B cell (primary cell): ENCODE data around the gene DPM2. TPM values are rescaled to one million over a fixed set of nuclear protein-coding genes. Genes with fewer than 3 reads are reported as not detected.
A peak's percentile ranks its signal among the peaks of the same experiment; 100 is the strongest.

Experiments used
- ATAC-seq: fragments of 200-7000 bp; cut with Tn5 transposase; one replicate; pipeline ENCODE4 v1.10.0; 2021; ENCODE audit warnings: low read depth, mild to moderate bottlenecking, moderate number of reproducible peaks, moderate library complexity
- CTCF ChIA-PET: fragments of 350-600 bp; sonication (Branson Sonifier 250); formaldehyde crosslinking; loops from one replicate; lab custom pipeline; 2021; ENCODE audit warnings: antibody characterized with exemption, inconsistent platforms; lab: Charles Lee
- POLR2A ChIA-PET: fragments of 350-600 bp; sonication (Branson Sonifier 250); formaldehyde crosslinking; loops from one replicate; lab custom pipeline; 2021; ENCODE audit warnings: antibody characterized with exemption; lab: Charles Lee
- DNase-seq: peaks from one replicate; pipeline ENCODE4 v3.0.0; 2013
- H2AFZ ChIP-seq: 2 replicates; pipeline ENCODE4 v1.6.1; 2012; ENCODE audit warnings: mild to moderate bottlenecking, low read depth, low read length; ENCODE audit not compliant: insufficient read depth, poor library complexity, severe bottlenecking
- H3K27ac ChIP-seq, 2 donors: 1 replicate in 1 of 2; 2 replicates in 1 of 2; pipeline ENCODE4 v1.5.1; 2012 to 2013; ENCODE audit warnings: low read length in 2 of 2, mild to moderate bottlenecking in 2 of 2, moderate library complexity in 1 of 2
- H3K27me3 ChIP-seq, 4 experiments: fragments of 200-600 bp in 1 of 4; sonication (generic) in 1 of 4; replicated peaks in 1 of 4; 1 replicate in 2 of 4; 2 replicates in 2 of 4; pipeline versions ENCODE4 v1.6.1 to v1.7.0; 2013 to 2016; ENCODE audit warnings: low read length in 3 of 4, mild to moderate bottlenecking in 2 of 4, mixed read lengths in 1 of 4, moderate library complexity in 1 of 4; ENCODE audit not compliant: insufficient read depth in 4 of 4, control insufficient read depth in 3 of 4; ENCODE audit errors: control extremely low read depth in 1 of 4
- H3K36me3 ChIP-seq, 2 experiments: replicated peaks in 1 of 2; 1 replicate in 1 of 2; 2 replicates in 1 of 2; pipeline versions ENCODE4 v1.6.1 to v1.7.1; 2013; ENCODE audit warnings: low read length in 1 of 2; ENCODE audit not compliant: insufficient read depth in 2 of 2, control insufficient read depth in 1 of 2; ENCODE audit errors: control extremely low read depth in 1 of 2, extremely low read depth in 1 of 2
- H3K4me1 ChIP-seq, 2 donors: fragments of 200-600 bp in 1 of 2; sonication (generic) in 1 of 2; 1 replicate in 1 of 2; 2 replicates in 1 of 2; pipeline versions ENCODE4 v1.5.1 to v1.6.1; 2013 to 2017; ENCODE audit warnings: low read length in 2 of 2; ENCODE audit not compliant: control insufficient read depth in 2 of 2, insufficient read depth in 2 of 2
- H3K4me2 ChIP-seq: replicated peaks from 2 replicates; pipeline ENCODE3; 2012; ENCODE audit warnings: mild to moderate bottlenecking, low read depth, low read length; ENCODE audit not compliant: poor library complexity, severe bottlenecking
- H3K4me3 ChIP-seq, 5 experiments: fragments of 200-600 bp in 1 of 5; sonication (generic) in 1 of 5; 1 replicate in 3 of 5; 2 replicates in 2 of 5; pipeline versions ENCODE4 v1.5.1 to v1.7.0; 2011 to 2016; ENCODE audit warnings: low read length in 4 of 5, mild to moderate bottlenecking in 4 of 5, low read depth in 2 of 5, control low read depth in 1 of 5, moderate library complexity in 1 of 5; ENCODE audit not compliant: insufficient read depth in 1 of 5; ENCODE audit errors: control extremely low read depth in 1 of 5, extremely low read depth in 1 of 5
- H3K79me2 ChIP-seq: fragments of 200-600 bp; sonication (generic); one replicate; pipeline ENCODE4 v1.6.0; 2016; ENCODE audit warnings: low read length; ENCODE audit not compliant: control insufficient read depth, insufficient read depth
- H3K9ac ChIP-seq: fragments of 200-600 bp; sonication (generic); 2 replicates; pipeline ENCODE4 v1.6.1; 2017; ENCODE audit warnings: mild to moderate bottlenecking, low read length, moderate library complexity
- H3K9me3 ChIP-seq, 3 donors: one replicate each; pipeline versions ENCODE4 v1.6.1 to v1.7.1; 2013; ENCODE audit warnings: low read length in 2 of 3; ENCODE audit not compliant: control insufficient read depth in 2 of 3, insufficient read depth in 1 of 3; ENCODE audit errors: control extremely low read depth in 1 of 3
- H4K20me1 ChIP-seq: 2 replicates; pipeline ENCODE4 v1.6.0; 2012; ENCODE audit warnings: mild to moderate bottlenecking, low read length; ENCODE audit not compliant: insufficient read depth, control insufficient read depth, poor library complexity, severe bottlenecking
- H3K27ac Mint-ChIP-seq: one replicate; pipeline ENCODE4 v1.8.0; 2021; ENCODE audit warnings: mixed read lengths
- H3K27me3 Mint-ChIP-seq: one replicate; pipeline ENCODE4 v1.8.0; 2021; ENCODE audit warnings: mixed read lengths
- H3K4me1 Mint-ChIP-seq: one replicate; pipeline ENCODE4 v1.8.0; 2021; ENCODE audit warnings: mixed read lengths
- H3K4me3 Mint-ChIP-seq: one replicate; pipeline ENCODE4 v1.8.0; 2021; ENCODE audit warnings: mixed read lengths
- H3K9me3 Mint-ChIP-seq: one replicate; pipeline ENCODE4 v1.8.0; 2022; ENCODE audit warnings: mixed read lengths; ENCODE audit not compliant: insufficient read depth
- CTCF ChIP-seq: fragments of 200-600 bp; IDR thresholded peaks from one replicate; pipeline ENCODE4 v1.8.0; 2022; ENCODE audit warnings: antibody characterized with exemption, mild to moderate bottlenecking
- EZH2 ChIP-seq: IDR thresholded peaks from 2 replicates; pipeline ENCODE4 v1.6.1; 2012; ENCODE audit warnings: borderline replicate concordance, low read depth, mild to moderate bottlenecking, moderate library complexity, low read length; ENCODE audit not compliant: insufficient read depth, poor library complexity, severe bottlenecking
- WGBS: methylation state at CpG from one replicate; pipeline ENCODE4 v1.1.5; 2013; ENCODE audit warnings: missing lambda C conversion rate; ENCODE audit not compliant: insufficient coverage; 5-methylcytosine and 5-hydroxymethylcytosine counted together
- intact Hi-C: fragments of 100-400 bp; cut with micrococcal nuclease; formaldehyde crosslinking; loops from one replicate; pipeline ENCODE4 v1.10.0; 2022
- polyA plus RNA-seq: library from polyadenylated mRNA; depleted of rRNA; stranded (reverse); fragments of >200 nt; gene quantifications from 2 replicates; pipeline ENCODE4 v1.2.3, GENCODE V29; 2012
- total RNA-seq, 2 donors: library from RNA; stranded (reverse); fragments of 120-200 nt in 1 of 2; gene quantifications; 1 replicate in 1 of 2; 2 replicates in 1 of 2; pipeline versions ENCODE4 v1.2.3 to v1.2.4, GENCODE V29; 2013 to 2022

Gene DPM2
- total and polyA plus RNA-seq, 2 donors (not counting 1 experiment from before 2014, with no cell fraction given): 34.1 to 42.9 TPM

- Mint-ChIP-seq H3K4me1 (peaks cover 74% of the 10 kb centered on the region), H3K27me3 (no peaks in the 10 kb centered on the region), H3K9me3 (no peaks in the 10 kb centered on the region), H3K4me3 (no peak overlapping the region), H3K27ac (no peak overlapping the region)
- H3K27ac ChIP-seq: no peak overlapping the region
- POLR2A ChIA-PET: interaction anchor here (0.7 to 1.3 kb wide), 2 partner anchors 12 to 76 kb away, joined by 3 read pairs; no protein-coding TSS in a partner anchor
- H3K36me3 ChIP-seq: peaks cover 0 to 20% of the 10 kb centered on the region in 2 experiments
- CTCF ChIA-PET: interaction anchor here (1.0 to 12.8 kb wide), 4 partner anchors 15 to 159 kb away, joined by 4 to 251 read pairs (median 134); partner anchors contain the start of gene EEIG1
- H3K4me3 ChIP-seq: no peak overlapping the region
- H3K9ac ChIP-seq: no peak overlapping the region
- H3K4me1 ChIP-seq: peaks cover 22 to 53% of the 10 kb centered on the region in 2 donors
- H3K27me3 ChIP-seq: no peaks in the 10 kb centered on the region
- DNase-seq (no peak), ATAC-seq (no peak)
- H3K9me3 ChIP-seq: no peaks in the 10 kb centered on the region
- TF ChIP-seq EZH2 (no peak), CTCF (no peak)
- no peak overlapping the region for H3K4me2 ChIP-seq
- no CpG with 5 or more reads among the region's 1 CpG for WGBS
- intact Hi-C loops: loop anchor here (5.0 kb wide), 2 partner anchors 39 to 159 kb away; no protein-coding TSS in a partner anchor
- H2AFZ ChIP-seq: no peak overlapping the region
- H4K20me1 ChIP-seq: peaks cover 86% of the 10 kb centered on the region
- H3K79me2 ChIP-seq: peaks cover 100% of the 10 kb centered on the region
Observed at GRCh38 chr9:127958728-127959127, 21.1 kb upstream of the DPM2 start.

DNA sequence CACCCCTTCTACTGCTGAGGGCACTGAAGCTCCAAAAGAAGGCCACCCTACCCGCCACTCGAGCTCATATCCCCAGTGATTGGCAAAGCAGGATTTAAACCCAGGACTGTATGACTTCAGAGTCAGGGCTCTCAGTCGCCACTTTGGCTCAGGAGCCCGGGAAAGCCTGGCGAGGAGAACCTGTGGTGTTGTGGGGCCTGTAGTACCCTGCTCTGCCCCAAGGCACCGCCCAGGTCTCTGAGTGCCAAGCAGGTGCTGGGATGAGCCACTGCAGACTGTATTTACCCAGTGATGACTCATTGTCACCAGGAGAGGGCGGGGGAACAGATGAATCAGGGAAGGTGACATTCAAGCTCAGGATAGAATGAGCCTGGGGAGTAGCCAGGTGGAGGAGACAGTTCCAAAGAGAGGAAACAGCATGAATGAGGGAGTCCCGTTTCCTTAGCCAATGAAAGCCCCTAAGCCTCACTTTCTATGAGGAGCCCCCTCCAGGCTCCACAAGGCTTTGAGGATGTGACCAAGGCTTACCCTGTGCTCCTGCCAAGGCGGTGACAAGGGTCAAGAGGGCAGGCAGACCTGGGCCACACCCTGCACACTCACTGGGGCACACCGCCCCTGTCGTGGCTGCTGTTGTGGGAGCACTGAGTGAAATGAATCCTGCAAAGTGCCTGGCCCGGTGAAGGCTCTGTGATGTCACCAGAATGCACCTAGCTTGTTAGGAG is 17.8 kb upstream of the DPM2 start:
- no peak overlapping the region for H3K9ac ChIP-seq
- H3K4me1 Mint-ChIP-seq: peaks cover 53% of the 10 kb centered on the region
- peaks cover 8 to 30% of the 10 kb centered on the region in 2 donors for H3K4me1 ChIP-seq
- H2AFZ ChIP-seq: no peak overlapping the region
- H3K27ac ChIP-seq: peak overlapping the region in 1 of 2 donors; percentile 46
- H3K9me3 ChIP-seq: no peaks in the 10 kb centered on the region
- ChIA-PET CTCF (interaction anchor here (0.5 to 12.8 kb wide), 25 partner anchors 8 to 823 kb away, joined by 3 to 251 read pairs (median 8); partner anchors contain the start of genes EEIG1, NAIF1 and SLC25A25), POLR2A (interaction anchor here (0.9 to 2.0 kb wide), 7 partner anchors 10 to 79 kb away, joined by 3 to 14 read pairs (median 5); partner anchors contain the start of gene EEIG1)
- H3K27me3 ChIP-seq: no peaks in the 10 kb centered on the region
- H3K27ac Mint-ChIP-seq: peak overlapping the region; percentile 80
- DNase-seq (peak; percentile 77), ATAC-seq (peak; percentile 97)
- H3K79me2 ChIP-seq: peaks cover 97% of the 10 kb centered on the region
- H3K9me3 Mint-ChIP-seq: no peaks in the 10 kb centered on the region
- H3K4me3 Mint-ChIP-seq: peak overlapping the region; percentile 16
- peak overlapping the region; percentile 34 for H3K4me2 ChIP-seq
- H4K20me1 ChIP-seq: peaks cover 86% of the 10 kb centered on the region
- no peak overlapping the region for H3K4me3 ChIP-seq
- WGBS: 70% methylated on average over 10 of the region's 12 CpGs
- H3K36me3 ChIP-seq: peaks cover 0 to 10% of the 10 kb centered on the region in 2 experiments
- TF ChIP-seq CTCF (peak; percentile 63), EZH2 (no peak)
- intact Hi-C loops: loop anchor here (1.0 to 5.0 kb wide), 5 partner anchors 15 to 162 kb away; no protein-coding TSS in a partner anchor
- no peaks in the 10 kb centered on the region for H3K27me3 Mint-ChIP-seq
